GM19467 (cell line): ENCODE results near the gene KIRREL1.
A peak's percentile ranks its signal among the peaks of the same experiment; 100 is the strongest.

Experiments
- ATAC-seq: cut with Tn5 transposase; IDR thresholded peaks from one replicate; pipeline ENCODE4 v1.9.1; 2021; ENCODE audit warnings: mild to moderate bottlenecking, moderate library complexity; ENCODE audit not compliant: unreplicated experiment

Gene KIRREL1

DNA sequence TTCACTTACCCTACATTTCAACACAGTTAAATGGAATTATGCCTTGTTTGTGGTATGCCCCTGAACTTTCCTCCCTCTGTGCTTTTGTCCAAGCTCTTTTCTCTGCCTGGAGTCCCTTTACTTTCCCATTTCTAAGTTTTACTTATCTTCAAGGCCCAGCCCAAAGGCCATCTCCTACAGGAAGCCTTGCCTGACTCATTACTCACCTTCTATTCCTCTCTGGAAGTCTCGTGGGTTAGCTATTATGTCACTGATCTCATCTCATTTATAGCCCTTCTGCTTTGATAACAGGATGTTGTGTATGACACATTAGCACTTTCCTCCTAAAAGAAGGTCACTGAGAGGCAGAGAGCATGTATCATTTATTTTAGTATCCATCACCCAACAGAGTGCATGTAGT is 108.5 kb downstream of the KIRREL1 start:
- no peak for ATAC-seq

DNA sequence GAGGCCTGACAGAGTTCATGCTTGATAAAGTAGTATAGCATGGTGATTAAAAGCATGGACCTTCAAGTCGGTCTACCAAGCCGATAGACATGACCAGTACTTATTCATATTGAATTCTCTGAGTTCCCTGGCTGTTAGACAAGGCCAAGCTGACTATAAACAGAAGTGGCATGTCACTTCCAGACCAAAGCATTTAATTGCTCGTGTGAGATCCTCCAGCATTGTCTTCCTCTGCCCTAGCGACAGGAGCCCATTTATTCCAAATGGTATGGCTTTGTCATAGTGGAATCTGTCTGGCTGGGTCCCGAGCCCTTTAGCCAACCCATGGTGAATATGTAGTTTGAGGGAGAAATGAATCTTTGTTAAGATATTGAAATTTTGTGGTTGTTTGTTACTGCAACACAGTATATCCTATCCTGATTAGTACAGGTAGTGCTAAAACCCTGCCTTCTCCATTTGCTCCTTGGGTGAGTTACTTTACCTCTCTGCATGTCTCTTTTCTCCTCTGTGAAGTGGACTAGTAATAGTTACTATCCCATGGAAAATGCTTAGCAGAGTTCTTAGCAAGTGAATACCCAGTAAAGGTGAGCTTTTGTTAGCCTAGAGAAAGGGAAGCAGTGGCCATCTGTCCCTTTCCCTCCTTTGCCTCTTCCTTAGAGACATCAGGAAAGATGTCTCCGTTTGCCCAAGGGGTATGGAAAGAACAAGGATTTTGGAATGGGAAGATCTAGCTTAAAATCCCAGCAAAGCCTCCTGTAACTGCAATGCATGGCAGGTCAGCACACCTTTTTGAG is 109.6 kb downstream of the KIRREL1 start:
- ATAC-seq, result no peak

GRCh38 chr1:158103861-158104522 is 110.5 kb downstream of the KIRREL1 start:
- ATAC-seq, result no peak

GRCh38 chr1:158104891-158105290 is 111.4 kb downstream of the KIRREL1 start:
- ATAC-seq, result no peak

DNA sequence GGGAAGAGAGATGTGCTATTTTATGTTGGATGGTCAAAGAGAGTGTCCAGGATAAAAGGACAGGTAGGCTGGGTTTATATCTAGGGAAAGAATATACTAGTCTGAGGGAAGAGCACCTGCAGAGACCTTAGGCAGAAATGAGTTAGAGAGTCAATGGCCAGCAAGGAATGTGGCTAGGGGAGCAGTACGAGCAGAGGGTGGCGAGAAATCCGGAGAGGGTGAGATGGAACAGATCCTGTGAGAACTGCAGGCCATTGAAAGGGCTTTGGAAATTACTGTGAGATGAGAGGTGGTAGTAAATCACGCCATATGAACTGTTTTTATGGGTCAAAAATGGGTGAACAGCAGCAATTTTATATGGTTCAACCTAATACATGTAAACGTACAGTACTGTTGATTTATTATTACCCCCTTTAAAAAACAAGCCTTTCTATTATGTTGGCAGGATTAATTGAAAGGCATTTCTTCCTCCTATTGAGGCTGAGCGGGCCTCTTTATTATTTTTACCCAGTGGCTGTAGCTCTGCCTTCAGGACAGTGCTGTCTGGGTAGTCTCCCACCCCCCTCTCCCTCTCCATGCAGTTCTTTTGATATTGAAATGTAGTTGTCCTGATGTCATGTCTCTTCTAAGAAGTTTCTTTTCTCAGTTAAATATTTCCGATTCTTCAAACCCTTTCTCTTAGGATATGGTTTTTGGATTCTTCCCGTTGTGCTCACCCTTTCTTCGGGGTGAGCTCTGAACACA is 112.1 kb downstream of the KIRREL1 start:
- no peak for ATAC-seq

DNA sequence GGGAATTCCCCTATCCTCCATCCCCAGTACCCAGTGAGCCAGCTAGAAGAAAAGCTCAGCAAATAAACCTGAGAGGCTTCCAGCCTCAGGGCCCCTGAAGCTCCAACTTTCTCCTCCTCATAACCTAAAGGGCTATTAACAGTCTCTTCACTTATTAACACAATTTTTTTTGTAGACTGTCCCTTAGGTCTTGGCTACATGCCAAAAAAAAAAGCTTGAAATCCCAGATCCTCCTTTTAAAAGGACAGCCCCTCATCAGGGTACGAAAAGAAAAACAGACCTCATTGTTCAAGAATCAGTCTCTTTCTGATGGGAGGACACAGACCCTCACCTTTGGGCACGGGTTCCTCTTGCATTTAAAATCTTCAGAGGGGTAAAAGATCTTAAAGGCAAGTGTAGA is 114.5 kb downstream of the KIRREL1 start:
- ATAC-seq, result no peak

- no peak for ATAC-seq
These were observed 119.7 kb downstream of the KIRREL1 start for GRCh38 chr1:158112994-158113758.

DNA sequence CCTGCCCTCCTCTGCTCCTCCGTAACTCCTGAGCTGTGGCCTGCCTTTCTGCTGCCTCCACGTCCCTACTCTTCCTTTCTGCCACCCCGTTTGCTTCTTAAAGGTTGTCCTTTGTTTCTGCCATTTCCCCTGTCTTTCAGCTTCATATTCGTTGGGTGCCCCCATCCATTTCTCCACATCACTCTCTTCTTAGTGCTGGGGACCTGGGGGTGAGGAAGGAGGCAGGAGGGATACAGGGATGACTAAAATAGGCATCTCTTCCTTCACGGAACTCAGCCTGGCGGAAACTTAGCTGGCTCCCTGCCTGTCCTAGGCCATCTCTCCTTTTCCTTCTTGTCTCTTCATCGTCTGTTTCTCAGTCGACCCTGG is 120.3 kb downstream of the KIRREL1 start:
- ATAC-seq, result no peak

- ATAC-seq, result peak; percentile 75
These were observed 121.7 kb downstream of the KIRREL1 start for GRCh38 chr1:158115126-158115525.

DNA sequence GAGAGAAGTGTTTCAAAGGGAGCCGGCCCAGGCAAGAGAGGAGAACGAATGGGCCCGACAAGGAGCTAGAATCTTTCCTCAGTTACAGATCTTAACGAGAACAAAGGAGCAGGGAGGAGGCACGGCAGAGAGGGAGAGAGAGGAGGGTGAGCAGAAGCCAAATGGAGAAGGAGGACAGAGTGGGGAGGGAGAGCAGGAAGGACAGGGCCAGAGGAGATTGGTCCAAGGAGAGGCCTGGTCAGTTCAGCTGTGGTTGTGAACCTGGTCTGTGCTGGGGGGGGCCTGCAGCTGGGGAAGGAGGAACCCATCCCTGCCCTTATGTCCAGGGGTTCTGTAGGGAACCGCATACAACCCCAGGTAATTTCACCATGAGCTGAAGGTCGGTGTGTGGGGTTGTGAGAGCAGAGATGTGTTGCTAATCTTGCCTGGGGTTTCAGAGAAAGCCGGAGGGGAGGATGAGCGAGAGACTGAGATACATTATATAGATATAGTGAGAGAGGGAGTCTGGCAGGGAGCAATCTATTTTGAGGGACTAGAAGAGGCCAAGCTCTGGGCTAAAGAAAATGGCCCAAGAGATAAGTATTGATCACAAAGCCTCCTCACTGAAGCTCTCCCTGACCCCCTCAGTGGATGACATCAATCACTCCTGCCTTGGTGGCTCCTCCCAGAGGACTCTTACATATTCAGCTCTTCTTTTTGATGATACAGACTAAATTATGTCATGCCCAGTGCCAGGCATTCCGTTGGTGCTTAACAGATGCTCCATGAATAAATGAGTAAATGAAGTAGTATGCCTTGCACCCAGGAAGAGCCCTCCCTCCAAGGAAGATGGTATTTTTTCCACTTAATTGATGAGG is 123.1 kb downstream of the KIRREL1 start:
- no peak for ATAC-seq

GRCh38 chr1:158117854-158118704 is 124.6 kb downstream of the KIRREL1 start:
- ATAC-seq, result no peak

DNA sequence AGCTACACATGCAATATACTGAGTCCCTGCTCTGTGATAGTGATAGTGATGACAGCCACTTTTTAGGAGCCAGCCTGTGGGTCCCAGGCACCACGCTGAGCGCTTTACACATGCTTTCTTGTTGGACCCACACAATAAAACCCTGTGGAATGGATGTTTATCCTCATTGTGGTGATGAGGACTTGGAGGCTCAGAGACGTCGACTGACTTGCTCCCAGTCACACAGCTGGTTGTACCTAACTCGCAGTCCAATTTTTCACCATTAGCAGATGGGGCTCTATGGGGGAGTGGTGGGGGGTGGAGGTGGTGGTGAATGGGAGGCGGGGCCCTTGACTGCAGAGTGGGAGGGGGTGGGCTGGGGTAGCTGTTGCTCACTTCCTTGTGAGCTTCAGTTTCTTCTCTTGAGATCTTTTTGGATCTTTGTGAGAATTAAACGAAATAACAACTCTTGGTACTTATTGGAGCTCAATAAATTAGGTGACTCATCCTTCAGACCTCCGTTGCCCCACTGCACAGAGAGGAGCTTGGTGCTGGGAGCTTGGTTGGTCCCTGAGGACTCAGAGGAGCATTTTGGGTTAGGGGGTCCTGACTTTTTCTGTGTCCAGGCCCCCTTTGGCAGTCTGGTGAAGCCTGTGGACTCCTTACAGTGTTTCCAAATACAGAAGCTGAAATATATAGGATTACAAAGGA is 125.4 kb downstream of the KIRREL1 start:
- no peak for ATAC-seq

DNA sequence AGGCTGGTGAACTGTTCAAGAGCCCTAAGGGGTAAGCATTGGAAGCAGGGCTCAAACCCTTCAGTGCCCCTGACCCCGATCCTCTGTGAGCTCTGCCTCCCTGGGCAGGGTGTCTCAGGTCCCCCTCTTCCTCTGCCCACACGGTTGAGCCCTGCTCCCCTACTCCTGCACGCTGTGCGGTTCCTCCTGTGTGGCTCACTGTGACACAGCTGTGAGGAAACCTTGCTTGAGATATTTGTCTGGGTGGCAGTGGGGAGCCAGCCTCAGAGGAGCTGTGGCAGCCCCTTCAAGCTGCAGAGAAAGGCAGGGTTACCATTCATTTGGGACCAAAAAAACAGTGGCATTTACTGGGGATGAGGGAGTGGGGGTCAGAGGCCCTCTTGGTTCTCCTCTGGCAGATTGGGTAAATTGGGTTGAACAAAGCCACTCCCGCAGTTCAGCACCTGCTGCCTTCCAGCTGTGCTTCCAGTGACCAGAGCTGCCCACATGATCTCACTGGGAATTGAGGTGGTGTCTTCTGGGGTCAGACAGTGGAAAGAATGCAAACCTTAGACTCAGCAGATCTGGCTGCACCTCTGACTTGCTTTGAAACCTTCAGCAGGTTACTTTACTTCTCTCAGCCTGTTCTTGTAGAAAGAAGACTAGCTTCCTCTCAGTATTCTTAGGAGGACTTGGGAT is 126.7 kb downstream of the KIRREL1 start:
- ATAC-seq, result no peak

- ATAC-seq, result no peak
These were observed 128.3 kb downstream of the KIRREL1 start for GRCh38 chr1:158121604-158122254.

DNA sequence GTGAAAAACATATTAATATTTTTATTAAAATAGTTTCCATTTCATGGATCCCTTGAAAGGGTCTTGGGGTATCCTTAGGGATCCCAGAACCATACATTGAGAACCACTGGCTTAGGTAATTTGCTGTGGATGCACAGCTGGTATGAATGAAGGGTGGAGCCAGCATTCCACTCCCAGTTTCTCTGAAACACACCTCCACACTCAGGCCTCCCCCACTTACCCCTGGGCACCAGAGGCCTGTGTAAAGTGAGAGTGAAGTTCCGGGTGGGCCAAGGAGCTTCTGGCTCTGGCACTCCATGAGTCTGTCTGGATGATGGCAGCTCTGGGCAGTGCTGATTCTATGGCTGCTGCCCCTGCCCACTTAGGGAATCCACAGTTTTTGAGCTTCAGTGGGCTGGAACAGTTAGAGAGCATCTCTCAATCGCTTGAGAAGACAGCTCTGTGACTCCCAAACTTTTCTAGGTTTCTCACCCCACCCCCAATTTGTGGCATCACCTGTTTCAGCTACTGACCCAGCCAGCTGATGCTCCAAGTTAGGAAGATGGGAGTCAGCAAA is 129.5 kb downstream of the KIRREL1 start:
- ATAC-seq, result no peak

- no peak for ATAC-seq
These were observed 130.6 kb downstream of the KIRREL1 start for GRCh38 chr1:158124034-158124433.

DNA sequence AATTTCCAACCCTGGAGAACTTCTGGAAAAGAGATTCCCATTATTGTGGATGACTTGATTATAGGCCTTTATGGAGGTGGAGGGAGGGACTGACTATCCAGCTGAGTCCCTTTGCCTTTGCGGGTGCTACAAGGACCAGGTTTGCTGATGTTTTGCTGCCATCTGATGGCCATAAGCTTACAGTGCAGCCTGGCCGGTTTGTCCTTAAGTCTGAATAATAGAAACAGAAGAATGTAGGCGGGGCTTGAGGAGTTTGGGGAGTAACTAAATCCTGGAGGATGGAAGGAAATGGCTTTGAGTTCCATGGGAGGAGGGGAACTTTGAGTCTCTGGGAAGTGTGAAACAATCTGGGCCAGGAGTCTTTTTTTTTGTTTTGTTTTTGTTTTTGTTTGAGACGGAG is 131.6 kb downstream of the KIRREL1 start:
- peak; percentile 86 for ATAC-seq
